ENCODE data around the gene IFNGR1.

DNA sequence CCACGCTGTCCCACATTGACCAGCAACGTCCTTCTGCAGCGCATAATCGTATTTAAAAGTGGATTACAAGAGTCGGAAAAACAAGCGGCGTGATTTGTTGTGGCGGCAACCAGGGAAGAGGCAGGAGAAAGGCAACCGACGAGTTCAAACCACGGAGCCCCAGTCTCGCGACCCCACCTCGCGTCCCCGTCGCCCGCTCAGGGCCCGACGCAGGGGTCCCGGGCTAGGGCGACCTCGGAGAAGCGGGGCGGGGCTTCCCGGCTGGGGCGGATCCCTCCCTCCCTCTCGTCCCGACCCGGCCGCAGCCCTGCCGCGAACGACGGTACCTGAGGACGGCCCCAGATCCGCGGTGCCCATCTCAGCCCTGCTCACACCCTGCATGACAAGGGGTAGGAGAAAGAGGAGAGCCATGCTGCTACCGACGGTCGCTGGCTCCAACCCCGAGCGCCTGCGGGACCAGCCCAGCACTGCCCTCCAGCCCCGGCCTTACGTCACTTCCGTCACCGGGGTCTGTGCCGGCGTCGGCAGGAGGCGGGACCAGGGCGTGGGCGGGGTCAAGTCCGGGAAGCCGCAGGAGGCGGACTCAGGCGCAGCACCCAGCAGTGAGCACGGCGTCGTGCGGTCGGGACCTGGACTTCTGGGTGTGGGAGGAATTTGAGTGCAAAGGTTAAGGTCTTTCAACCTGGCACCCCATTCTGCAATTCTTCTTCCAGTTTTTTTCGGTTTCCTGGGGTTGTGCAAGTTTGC, at the start of gene IFNGR1:
- TF ChIP-seq, protein P1, sequence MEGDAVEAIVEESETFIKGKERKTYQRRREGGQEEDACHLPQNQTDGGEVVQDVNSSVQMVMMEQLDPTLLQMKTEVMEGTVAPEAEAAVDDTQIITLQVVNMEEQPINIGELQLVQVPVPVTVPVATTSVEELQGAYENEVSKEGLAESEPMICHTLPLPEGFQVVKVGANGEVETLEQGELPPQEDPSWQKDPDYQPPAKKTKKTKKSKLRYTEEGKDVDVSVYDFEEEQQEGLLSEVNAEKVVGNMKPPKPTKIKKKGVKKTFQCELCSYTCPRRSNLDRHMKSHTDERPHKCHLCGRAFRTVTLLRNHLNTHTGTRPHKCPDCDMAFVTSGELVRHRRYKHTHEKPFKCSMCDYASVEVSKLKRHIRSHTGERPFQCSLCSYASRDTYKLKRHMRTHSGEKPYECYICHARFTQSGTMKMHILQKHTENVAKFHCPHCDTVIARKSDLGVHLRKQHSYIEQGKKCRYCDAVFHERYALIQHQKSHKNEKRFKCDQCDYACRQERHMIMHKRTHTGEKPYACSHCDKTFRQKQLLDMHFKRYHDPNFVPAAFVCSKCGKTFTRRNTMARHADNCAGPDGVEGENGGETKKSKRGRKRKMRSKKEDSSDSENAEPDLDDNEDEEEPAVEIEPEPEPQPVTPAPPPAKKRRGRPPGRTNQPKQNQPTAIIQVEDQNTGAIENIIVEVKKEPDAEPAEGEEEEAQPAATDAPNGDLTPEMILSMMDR (IDR thresholded peaks at IDR 0.05; ENCODE audit: low read depth, low read length, poor library complexity, severe bottlenecking) = no peak
- no peak for TF ChIP-seq EZH2phosphoT487 (IDR thresholded peaks at IDR 0.05; ENCODE audit: borderline replicate concordance, low read length)

All from DOHH2 (cell line).